WI38 (cell line): Measurements from ENCODE around the gene PPFIA3.

Source experiments
- H3K4me3 ChIP-seq: 2 replicates; pipeline ENCODE4 v1.5.1; 2011; ENCODE audit warnings: low read depth, mild to moderate bottlenecking, control low read depth, low read length
- CTCF ChIP-seq: IDR thresholded peaks from 2 replicates; pipeline ENCODE4 v1.5.1; 2012; ENCODE audit warnings: low read depth, mild to moderate bottlenecking, control low read depth, low read length

PPFIA3 gene

GRCh38 chr19:49160450-49161189 lies 41.3 kb downstream of the PPFIA3 start:
- H3K4me3 ChIP-seq, result no peak overlapping the region
- TF ChIP-seq CTCF, result no peak

DNA sequence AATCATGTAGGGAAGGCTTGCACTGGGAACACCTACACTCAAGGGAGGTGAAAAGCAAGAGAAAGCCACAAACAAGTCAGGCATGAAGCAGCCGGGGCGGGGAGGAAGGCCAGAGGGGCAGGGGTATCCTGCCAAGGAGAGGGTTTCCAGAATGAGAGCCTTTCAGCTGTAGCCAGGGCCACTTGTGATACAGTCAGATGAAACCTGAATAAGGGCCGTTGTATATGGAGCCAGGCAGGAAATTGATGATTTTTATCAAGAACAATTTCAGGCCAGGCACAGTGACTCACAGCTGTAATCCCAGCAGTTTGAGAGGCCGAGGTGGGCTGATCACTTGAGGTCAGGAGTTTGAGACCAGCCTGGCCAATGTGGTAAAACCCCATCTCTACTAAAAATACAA lies 42.6 kb downstream of the PPFIA3 start:
- H3K4me3 ChIP-seq, result no peak overlapping the region
- no peak for TF ChIP-seq CTCF

DNA sequence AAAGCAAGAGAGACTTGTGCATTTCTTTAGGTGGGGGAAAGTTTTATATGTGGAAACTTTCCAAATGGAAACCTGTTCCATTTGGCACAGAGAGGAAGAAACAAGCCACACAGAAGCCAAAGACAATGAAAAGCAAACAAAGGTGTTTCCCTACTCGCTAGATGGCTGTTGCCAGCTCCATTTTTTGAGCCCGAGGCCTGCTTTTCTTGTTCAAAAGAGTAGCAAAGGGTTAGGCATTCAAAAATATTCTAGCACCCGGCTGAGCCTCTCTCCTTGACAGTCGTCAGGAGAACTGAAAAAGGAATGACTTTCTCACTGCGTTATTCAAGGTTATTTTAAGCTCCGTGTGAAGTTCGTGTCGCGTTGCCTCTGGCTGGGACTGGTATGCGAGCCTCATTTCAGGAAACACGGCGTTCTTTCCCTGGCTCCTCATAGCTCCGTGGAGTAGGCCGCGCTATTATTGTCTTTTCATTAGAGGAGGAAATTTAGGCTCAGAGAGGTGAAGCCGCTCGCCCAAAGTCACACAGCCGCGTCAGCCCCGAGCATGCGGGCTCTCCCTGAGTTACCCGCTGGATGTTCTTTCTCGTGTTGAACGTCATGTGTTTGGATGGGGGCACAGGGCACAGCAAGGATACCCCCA lies 45.9 kb downstream of the PPFIA3 start:
- TF ChIP-seq CTCF, result no peak

DNA sequence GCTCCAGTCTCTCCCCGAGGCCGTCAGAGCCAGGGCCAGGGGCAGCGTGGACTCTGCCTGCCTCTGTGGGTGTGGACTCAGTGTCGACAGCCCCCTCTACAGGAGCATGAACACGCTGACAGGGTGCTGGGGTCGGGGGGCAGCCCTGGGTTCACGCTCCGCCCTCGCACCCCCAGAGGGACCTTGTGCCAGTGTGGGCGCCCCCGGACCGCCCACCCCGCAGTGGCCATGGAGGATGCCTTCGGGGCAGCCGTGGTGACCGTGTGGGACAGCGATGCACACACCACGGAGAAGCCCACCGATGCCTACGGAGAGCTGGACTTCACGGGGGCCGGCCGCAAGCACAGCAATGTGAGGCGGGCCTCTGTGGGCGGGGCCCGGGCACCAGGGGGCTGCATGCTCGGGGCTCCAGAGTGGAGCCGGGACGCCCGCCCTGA lies 46.5 kb downstream of the PPFIA3 start:
- H3K4me3 ChIP-seq, result no peak overlapping the region
- TF ChIP-seq CTCF, result no peak

More for the DNA sequence above, 45.9 kb downstream of the PPFIA3 start:
- H3K4me3 ChIP-seq, result no peak overlapping the region

- H3K4me3 ChIP-seq, result no peak overlapping the region
- TF ChIP-seq CTCF, result no peak
These were observed 48.6 kb downstream of the PPFIA3 start for GRCh38 chr19:49167857-49168409.

- no peak overlapping the region for H3K4me3 ChIP-seq
- no peak for TF ChIP-seq CTCF
These were observed 49.1 kb downstream of the PPFIA3 start for GRCh38 chr19:49168421-49168820.

GRCh38 chr19:49173198-49173597 lies 53.9 kb downstream of the PPFIA3 start:
- no peak overlapping the region for H3K4me3 ChIP-seq
- TF ChIP-seq CTCF, result no peak
